Heart right ventricle (tissue), 16 donors: ENCODE measurements around the gene ARHGEF12. TPM values are rescaled to one million over a fixed set of nuclear protein-coding genes. Genes with fewer than 3 reads are reported as not detected.

Experiments
- ATAC-seq, 8 donors: fragments of 200-7000 bp; cut with Tn5 transposase; one replicate each; pipeline ENCODE4 v1.9.1; 2020; ENCODE audit warnings: mild to moderate bottlenecking in 8 of 8, moderate library complexity in 8 of 8, moderate number of reproducible peaks in 1 of 8
- DNase-seq, 2 donors: peaks; one replicate each; pipeline ENCODE4 v3.0.0-alpha.2; 2020
- H3K27ac ChIP-seq, 10 donors: fragments of 200-600 bp; sonication (generic) in 2 of 10; one replicate each; pipeline versions ENCODE4 v1.5.0 to v1.8.0; 2020 to 2022; ENCODE audit warnings: mild to moderate bottlenecking in 3 of 10
- H3K27me3 ChIP-seq, 7 donors: fragments of 200-600 bp; one replicate each; pipeline ENCODE4 v1.8.0; 2021 to 2022; ENCODE audit warnings: mild to moderate bottlenecking in 2 of 7
- H3K36me3 ChIP-seq, 9 donors: fragments of 200-600 bp; sonication (generic) in 1 of 9; one replicate each; pipeline versions ENCODE4 v1.5.0 to v1.8.0; 2020 to 2022; ENCODE audit warnings: mild to moderate bottlenecking in 2 of 9
- H3K4me1 ChIP-seq, 9 donors: fragments of 200-600 bp; sonication (generic) in 1 of 9; one replicate each; pipeline versions ENCODE4 v1.5.0 to v1.8.0; 2020 to 2022; ENCODE audit warnings: mild to moderate bottlenecking in 4 of 9
- H3K4me3 ChIP-seq, 10 donors: fragments of 200-600 bp; sonication (generic) in 2 of 10; one replicate each; pipeline versions ENCODE4 v1.5.0 to v1.8.0; 2020 to 2022; ENCODE audit warnings: mild to moderate bottlenecking in 7 of 10, moderate library complexity in 2 of 10
- H3K9me3 ChIP-seq, 11 donors: fragments of 200-600 bp in 10 of 11; sonication (generic) in 2 of 11; one replicate each; pipeline versions ENCODE4 v1.5.0 to v1.8.0; 2013 to 2022; ENCODE audit warnings: mild to moderate bottlenecking in 2 of 11, control low read depth in 1 of 11, moderate library complexity in 1 of 11
- WGBS, 2 donors: extraction: QIAGEN DNeasy Blood & Tissue Kit; methylation state at CpG; one replicate each; pipeline ENCODE4 v1.1.7; 2013; ENCODE audit warnings: inconsistent platforms in 1 of 2; 5-methylcytosine and 5-hydroxymethylcytosine counted together
- intact Hi-C, 10 donors: fragments of 100-400 bp; cut with DNase I; formaldehyde crosslinking; loops; one replicate each; pipeline versions ENCODE4 v1.11.1 to v1.14.2; 2022
- polyA plus RNA-seq, 2 donors: library from polyadenylated mRNA; stranded (reverse); fragments of 200-250 nt; gene quantifications; one replicate each; pipeline ENCODE4 v1.2.3, GENCODE V29; 2013
- total RNA-seq, 10 donors: library from RNA; stranded (reverse); fragmentation: NEBNext Ultra II Directional in 3 of 10; extraction: Animal tissue kit (Norgen Biotek cat#: 25700) in 3 of 10; gene quantifications; one replicate each; pipeline versions ENCODE4 v1.2.1 to v1.2.4, GENCODE V29; 2021 to 2023
- TF ChIP-seq, protein P1 (sequence below), 9 donors: fragments of 200-600 bp; sonication (generic) in 2 of 9; IDR thresholded peaks; one replicate each; pipeline versions ENCODE4 v1.5.0 to v1.8.0; 2021 to 2022; ENCODE audit warnings: antibody characterized with exemption in 9 of 9, mild to moderate bottlenecking in 5 of 9, moderate library complexity in 1 of 9
- donor health status: Arrhythmogenic right ventricular cardiomyopathy.
- donor health status: ischemic (EF 13 %, LVEDD 7.1; RV severe dilation, severe dysfunction).
- donor health status: healthy with polysubstance abuse.
- donor health status: DM: no; HTN: yes; CAD: no.
- donor health status: DM: no; HTN: no; CAD: no.
- donor health status: ischemic (EF 25% LVEDD 6.9; RV normal size, moderate dysfunction).
- donor health status: ischemic (EF 25% LVEDD 5.7; RV mildly dilated, moderate dysfunction).
- donor health status: healthy.
- donor health status: DM: yes; HTN: yes; CAD: no.
- donor health status: Ischemic cardiomyopathy.
- donor health status: ischemic (EF 35%, LVEDD 5.7; RV mildly dilated, moderate dysfunction).
- donor health status: nonischemic (EF 11% LVEDD 7.7; RV severe dilation, severe dysfunction).
- donor health status: DM: yes; HTN: yes; CAD: no.
- donor health status: PGD.
- donor health status: ischemic (EF 29% LVEDD 5.4; RV normal size, mild dysfunction).
- donor health status: nonischemic (EF 23%, LVEDD 6.1; RV moderate dilation, normal function).

ARHGEF12 gene
- total and polyA plus RNA-seq, 12 donors, result 20.0 to 155 (median 110) TPM

GRCh38 chr11:120304526-120304925, 31.7 kb upstream of the ARHGEF12 start:
- Histone ChIP-seq H3K27me3 (peaks cover 0 to 12% (median under 1%) of the 10 kb centered on the region in 7 donors), H3K9me3 (no peaks in the 10 kb centered on the region), H3K4me1 (peaks cover 0 to 12% (median 0%) of the 10 kb centered on the region in 9 donors), H3K27ac (no peak overlapping the region), H3K4me3 (no peak overlapping the region), H3K36me3 (no peaks in the 10 kb centered on the region)
- ATAC-seq (no peak), DNase-seq (no peak)
- intact Hi-C loops, result loop anchor here in 3 of 10 donors (5.0 kb wide), 2 partner anchors 67 to 132 kb away; no protein-coding TSS in a partner anchor
- TF ChIP-seq, protein P1, sequence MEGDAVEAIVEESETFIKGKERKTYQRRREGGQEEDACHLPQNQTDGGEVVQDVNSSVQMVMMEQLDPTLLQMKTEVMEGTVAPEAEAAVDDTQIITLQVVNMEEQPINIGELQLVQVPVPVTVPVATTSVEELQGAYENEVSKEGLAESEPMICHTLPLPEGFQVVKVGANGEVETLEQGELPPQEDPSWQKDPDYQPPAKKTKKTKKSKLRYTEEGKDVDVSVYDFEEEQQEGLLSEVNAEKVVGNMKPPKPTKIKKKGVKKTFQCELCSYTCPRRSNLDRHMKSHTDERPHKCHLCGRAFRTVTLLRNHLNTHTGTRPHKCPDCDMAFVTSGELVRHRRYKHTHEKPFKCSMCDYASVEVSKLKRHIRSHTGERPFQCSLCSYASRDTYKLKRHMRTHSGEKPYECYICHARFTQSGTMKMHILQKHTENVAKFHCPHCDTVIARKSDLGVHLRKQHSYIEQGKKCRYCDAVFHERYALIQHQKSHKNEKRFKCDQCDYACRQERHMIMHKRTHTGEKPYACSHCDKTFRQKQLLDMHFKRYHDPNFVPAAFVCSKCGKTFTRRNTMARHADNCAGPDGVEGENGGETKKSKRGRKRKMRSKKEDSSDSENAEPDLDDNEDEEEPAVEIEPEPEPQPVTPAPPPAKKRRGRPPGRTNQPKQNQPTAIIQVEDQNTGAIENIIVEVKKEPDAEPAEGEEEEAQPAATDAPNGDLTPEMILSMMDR (IDR thresholded peaks at IDR 0.05), result no peak

DNA sequence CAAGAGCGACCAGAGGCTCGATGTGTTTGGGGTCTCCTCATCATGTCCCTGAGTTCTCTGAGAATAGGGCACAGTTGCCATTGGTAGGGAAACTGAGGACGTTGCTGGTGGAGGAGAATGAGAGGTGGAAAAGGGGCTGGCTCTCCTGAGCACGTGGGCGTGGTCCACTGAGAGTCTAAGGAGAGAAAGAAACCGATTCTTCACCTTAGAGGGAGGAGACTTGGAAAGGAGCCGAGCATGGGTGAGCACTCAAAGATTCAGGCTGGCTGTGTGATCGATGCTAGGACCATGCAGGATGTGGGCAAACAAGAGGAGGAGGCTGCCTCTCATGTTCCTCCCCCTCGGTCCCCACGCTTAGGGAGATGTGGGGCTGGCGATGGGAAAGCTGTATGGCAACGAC, 30.9 kb upstream of the ARHGEF12 start:
- Histone ChIP-seq H3K27ac (no peak overlapping the region), H3K27me3 (peaks cover 0 to 9% (median 0%) of the 10 kb centered on the region in 7 donors), H3K4me3 (no peak overlapping the region), H3K9me3 (no peaks in the 10 kb centered on the region), H3K4me1 (peaks cover 0 to 6% (median 0%) of the 10 kb centered on the region in 9 donors), H3K36me3 (no peaks in the 10 kb centered on the region)
- TF ChIP-seq, protein P1 (IDR thresholded peaks at IDR 0.05), result no peak
- DNase-seq (no peak), ATAC-seq (no peak)
- intact Hi-C loops, result no loop called here
- WGBS, 2 donors, result 87 to 90% methylated on average over 12 of the region's 12 CpGs

DNA sequence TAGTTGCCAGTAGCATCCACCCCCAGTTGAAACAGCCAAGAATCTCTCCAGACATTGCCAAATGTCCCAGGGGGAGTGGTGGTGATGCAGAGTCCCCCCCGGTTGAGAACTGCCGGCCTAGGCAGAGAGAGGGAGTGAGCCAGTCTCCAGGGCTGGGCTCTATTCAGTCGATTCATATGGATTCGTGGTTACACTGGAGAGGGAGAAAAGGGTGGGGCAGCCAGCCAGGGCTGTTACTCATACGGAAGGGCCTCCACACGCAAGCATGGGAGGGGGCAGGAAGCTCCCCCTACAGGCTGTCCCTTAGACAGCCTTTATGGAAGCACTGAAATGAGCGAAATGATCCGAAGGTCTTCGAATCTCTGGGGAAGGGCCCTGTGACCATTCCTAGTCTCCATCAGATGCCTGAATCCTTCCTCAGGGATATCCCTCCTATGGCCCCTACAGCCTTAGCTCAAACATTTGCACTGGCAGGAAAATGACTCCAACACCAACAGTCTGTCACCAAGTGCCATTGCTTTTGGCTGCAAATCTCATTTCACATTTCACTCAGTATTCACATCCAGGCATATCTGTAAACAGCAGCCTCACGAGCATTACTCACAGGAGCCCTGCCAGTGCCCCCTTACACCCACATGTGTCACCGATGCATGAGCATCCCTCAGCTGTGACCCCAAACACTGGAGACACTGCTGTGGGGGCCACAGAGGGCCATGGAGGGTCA, 29.5 kb upstream of the ARHGEF12 start:
- Histone ChIP-seq H3K27ac (no peak overlapping the region), H3K9me3 (no peaks in the 10 kb centered on the region), H3K36me3 (no peaks in the 10 kb centered on the region), H3K4me3 (no peak overlapping the region), H3K27me3 (peaks cover 0 to 9% (median 0%) of the 10 kb centered on the region in 7 donors), H3K4me1 (peaks cover 0 to 6% (median 0%) of the 10 kb centered on the region in 9 donors)
- WGBS, 2 donors, result 52 to 54% methylated on average over 11 of the region's 11 CpGs
- DNase-seq (peak in 1 of 2 donors; percentile 28), ATAC-seq (peak in 4 of 8 donors; percentile 10 to 40 (median 20))
- intact Hi-C loops, result no loop called here
- TF ChIP-seq, protein P1 (IDR thresholded peaks at IDR 0.05), result peak in 4 of 9 donors; percentile 16 to 44 (median 24)

DNA sequence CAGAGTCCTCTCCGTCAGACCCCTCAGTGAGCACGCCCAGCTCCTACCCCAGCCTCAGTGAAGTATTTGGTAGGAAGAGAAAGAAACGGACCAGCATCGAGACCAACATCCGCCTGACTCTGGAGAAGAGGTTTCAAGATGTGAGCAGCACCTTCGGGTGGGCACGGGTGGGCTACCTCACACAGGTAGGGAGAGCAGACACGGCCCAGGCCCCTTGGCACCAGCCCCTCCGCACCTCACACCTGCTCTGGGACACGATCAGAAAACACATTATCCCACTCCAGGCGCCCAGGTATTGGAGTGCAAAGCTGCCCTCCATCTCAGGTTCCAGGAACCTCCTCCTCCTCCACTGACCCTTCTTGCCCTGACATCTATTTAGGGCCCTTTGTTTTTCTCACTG, 28.7 kb upstream of the ARHGEF12 start:
- TF ChIP-seq, protein P1 (IDR thresholded peaks at IDR 0.05), result no peak
- Histone ChIP-seq H3K4me3 (no peak overlapping the region), H3K4me1 (peaks cover 0 to 6% (median 0%) of the 10 kb centered on the region in 9 donors), H3K27me3 (peaks cover 0 to 9% (median 0%) of the 10 kb centered on the region in 7 donors), H3K36me3 (no peaks in the 10 kb centered on the region), H3K27ac (no peak overlapping the region), H3K9me3 (no peaks in the 10 kb centered on the region)
- ATAC-seq (no peak), DNase-seq (no peak)
- 93 to 97% methylated on average over 11 of the region's 11 CpGs for WGBS, 2 donors
- intact Hi-C loops, result no loop called here
